ENCODE data around the gene ZSCAN29.
"Not testable (repeated sequence)": the region's sequence is repeated elsewhere in the genome, so short reads cannot be mapped to it uniquely, and the experiment has no call there.

ZSCAN29 gene

DNA sequence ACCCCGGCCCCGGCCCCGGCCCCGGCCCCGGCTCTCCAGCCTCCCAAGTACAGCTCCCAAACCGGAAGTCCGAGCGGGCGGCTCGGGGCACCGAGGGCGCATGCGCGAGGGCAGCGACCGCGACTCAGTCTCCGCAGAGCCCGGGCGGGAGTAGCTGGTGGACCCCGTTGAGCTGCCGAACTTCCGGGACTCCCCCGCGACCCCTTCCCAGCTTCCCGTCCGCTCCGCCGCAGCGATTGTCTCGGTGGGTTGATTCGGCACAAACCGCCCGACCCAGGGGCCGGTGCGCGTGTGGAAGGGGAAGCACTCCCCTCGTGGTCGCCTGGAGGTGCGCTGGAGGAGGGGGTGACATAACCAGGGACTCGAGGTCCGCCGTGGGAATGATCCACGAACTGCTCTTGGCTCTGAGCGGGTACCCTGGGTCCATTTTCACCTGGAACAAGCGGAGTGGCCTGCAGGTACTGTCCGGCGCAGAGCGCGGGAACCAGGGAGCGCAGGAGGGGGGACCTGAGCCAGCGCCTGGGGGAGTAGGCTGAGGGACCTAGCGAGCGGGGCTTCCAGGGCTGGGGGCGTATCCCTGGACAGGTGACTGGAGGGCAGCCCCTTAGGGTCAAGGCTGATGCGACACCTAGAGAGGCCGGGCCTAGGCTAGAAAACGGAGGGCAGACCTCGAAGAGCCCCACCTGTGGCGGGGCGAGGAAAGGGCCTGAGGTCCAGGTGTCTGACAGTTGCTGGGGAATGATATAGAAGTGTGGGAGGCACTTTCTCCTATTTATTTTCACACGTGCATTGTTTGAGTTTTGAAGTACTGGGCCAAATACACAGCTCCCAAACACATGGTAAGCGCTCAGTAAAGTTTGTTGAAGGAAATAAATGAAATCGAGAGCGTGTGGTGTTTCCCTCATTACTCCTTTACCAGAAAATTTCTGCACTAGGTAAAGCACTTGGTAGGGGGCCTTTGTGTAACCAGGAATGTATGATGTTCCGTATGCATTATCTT, at the start of gene ZSCAN29, which contains the start of gene TUBGCP4:
Gene ZSCAN29, minus strand, starts transcription at position 69 of the 1,000 bp plus-strand sequence. CDS start 1,130 bp downstream, outside the sequence.
Gene TUBGCP4, plus strand, starts transcription at position 127 of the 1,000 bp plus-strand sequence. Its CDS starts 254 bp downstream, at position 381.
- peak; percentile 76 for DNase-seq

DNA sequence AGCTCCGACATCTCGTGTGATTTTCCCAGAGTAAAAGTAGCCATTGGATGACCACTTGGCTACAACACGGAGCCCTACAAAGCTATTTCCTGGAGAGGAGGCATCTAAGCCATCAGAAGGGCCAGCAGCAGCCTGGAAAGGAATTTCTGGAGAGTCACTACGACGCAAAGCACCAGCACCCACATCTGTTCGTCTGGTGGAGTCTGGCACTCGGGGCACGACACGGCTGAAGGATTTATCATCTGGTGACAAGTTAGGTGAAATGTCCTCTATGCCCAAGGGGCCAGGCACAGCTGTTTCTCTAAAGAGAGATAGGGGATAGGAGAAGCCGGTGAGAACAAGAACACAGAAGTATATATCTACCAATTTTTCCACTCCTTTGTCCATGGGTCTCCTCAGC, 49.6 kb upstream of the ZSCAN29 start:
- no peak for DNase-seq

DNA sequence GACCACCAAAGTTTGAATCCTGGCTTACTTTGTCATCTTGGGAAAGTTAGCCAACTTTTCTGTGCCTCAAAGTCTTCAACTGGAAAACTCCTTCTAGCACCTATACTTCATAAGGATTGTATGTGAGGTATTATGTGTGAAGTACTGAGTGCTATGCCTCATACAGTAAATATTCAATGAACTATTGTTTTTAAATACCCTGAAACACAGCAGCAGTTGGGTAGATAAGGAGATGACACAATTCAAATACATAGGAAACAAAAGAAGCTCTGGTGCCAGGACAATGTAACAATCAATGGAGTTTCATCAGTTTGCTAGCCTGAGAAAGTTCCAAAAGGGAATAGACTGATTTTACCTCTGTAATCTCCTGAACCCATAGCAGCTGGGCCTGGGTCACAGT, 43.4 kb upstream of the ZSCAN29 start:
- no peak for DNase-seq

DNA sequence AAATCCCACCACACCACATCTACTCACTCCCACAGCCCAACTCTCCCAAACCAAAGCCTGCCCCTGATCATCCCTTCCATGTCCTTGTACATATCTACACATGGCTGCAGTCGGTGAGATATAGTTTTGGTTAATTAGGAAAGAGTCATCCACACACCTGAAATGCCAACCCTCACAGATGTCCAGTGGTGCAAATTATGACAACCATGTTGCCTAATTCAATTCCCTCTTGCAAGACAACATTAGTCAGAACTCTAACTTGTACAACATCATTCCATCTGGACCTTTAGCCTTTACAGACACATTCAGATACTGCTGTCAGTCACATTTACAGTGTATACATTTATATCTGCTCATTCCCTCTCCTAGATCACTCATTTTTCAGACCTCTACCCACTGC, 41.3 kb upstream of the ZSCAN29 start:
- DNase-seq: no peak

DNA sequence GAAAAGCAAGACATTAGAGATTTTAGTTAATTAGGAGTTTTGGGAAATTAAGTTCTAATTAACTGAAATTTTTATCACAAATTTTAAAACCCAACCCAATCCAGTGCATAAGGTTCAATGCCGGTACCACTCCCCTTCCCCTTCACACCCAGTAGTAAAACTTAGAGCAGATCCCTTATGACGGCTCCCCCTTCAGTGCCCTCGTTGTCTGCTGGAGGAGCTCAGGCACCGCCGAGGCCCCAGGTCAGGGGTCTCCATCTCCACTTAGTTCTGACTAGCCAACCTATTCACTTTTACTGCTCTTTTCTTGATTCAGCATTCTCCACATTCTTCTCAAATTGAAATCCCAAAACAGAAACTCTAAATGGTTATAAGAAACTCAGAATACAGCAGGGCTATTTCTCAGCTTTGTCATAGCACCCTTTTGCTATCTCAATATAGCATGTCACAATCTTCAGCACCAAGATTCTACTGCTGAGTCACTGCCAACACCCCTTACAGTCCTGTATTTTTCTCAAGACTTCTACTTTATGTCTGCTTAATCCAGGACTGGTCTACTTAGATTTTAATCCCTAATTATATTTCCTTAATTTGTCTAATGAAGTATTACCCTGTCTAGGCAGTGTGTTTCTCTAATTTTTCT, 39.9 kb upstream of the ZSCAN29 start:
- no peak for DNase-seq

DNA sequence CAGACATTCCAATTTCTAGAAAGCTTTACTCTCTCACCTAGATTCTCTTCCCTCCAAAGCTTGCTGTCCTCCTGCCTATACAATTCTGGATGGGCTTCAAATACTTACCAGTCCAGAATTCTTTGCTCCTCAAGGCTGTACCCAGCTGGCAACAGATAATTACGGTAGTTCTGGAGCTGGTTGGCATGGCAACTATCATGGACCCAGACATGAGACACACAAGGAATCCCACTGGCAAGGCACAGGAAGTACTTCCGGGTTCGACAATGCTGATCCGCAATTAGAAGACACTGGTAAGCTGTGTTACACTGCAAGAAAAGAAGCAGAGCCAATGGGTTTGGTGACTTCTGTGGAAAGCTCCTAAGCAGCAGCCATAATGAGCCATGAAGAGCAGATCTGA, 37.9 kb upstream of the ZSCAN29 start:
- DNase-seq: no peak

DNA sequence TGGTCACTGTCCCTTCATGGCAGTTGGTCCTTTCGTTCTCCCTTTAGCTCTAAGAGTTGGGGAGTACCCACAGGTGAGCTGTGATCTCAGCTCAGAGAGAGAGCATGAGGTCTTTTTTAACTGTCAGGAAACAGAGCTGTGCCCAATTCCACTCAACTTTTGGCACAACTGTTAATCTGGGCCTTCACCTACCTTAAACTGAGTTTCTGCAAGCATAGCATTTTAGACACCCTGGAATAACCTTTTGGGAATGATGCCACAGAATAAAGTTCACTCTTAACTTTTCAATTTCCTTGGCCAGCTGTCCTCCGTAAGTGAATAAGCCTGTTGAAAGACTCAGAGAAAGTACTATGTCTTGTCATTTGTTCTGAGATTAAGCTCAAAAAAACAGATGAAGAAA, 36.0 kb upstream of the ZSCAN29 start:
- DNase-seq: no peak

DNA sequence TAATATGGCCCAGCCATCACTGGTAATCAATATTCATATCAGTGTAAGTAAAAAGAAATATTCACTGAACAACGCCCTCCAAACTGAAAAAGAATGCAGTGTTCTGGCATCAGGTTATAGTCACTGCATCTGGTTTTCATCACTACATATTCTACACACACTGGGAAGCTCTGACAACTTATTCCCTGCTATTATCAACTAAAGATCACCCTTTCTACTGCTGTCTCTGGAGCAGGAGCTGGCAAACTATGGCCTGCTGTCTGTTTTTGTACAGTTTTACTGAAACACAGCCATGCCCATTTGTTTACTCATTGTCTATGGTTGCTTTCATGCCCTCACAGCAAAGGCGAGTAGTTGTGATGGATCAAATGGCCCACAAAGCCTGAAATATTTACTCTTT, 35.3 kb upstream of the ZSCAN29 start:
- DNase-seq: no peak

DNA sequence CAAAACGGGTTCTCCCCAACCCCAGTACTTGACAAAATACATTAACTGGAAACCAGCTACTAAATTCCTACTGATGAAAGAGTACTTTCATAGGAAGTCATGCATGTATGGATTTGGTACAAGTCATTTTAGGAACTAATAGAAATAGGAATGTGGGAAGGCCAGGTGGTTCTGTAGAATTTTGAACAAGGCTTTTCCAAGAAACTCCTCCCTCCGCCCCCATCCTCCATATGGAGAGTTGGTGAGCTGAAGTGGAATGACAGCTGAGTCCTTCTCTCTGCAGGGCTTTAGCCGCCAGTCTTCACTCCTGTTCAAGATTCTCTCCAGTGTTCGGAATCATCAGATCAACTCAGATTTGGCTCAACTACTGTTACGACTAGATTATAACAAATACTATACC, 33.3 kb upstream of the ZSCAN29 start:
- DNase-seq: no peak

DNA sequence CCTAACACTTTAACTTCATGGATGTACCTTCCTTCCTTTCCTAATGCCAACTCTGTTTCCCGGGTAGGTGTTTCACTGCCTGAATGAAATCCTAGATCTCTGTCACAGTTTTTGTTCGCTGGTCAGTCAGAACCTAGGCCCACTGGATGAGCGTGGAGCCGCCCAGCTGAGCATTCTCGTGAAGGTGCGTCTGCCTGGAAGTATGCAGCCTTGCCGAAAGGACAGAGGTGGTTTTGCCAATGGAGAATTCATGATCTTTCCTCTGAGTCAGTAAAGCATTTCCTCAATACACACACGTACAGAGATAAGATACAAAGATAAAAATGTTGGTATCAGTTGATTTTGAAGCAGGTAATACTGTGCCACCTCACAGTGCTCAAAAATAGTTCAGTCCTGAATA, 32.8 kb upstream of the ZSCAN29 start:
- DNase-seq: no peak

DNA sequence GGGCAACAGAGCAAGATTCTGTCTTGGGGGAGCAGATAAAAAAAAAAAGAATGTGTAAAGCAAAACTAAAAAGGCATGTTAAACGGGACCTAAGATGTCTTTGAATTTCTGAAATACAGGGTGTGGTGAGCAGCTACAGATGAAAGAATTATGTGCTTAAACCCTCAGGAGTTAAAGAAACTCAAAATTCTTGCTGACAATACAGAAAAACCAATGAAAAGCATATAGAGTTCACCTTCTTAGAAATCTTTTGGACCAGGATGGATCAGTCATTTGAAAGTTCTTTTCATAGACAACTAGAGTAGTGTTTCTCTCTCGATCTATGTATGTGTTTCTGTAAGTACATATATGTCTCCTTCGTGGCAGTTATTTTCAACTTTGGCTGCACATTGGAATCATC, 31.4 kb upstream of the ZSCAN29 start:
- no peak for DNase-seq

DNA sequence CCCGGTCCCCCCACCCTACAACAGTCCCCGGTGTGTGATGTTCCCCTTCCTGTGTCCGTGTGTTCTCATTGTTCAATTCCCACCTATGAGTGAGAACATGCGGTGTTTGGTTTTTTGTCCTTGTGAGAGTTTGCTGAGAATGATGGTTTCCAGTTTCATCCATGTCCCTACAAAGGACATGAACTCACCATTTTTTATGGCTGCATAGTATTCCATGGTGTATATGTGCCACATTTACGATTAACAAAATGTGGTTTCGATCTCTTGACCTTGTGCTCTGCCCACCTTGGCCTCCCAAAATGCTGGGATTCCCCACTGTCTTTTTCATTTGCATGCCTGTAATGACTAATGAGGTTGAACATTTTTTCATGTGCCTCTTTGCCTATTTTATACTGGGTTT, 22.7 kb upstream of the ZSCAN29 start:
- not testable (repeated sequence) for DNase-seq

DNA sequence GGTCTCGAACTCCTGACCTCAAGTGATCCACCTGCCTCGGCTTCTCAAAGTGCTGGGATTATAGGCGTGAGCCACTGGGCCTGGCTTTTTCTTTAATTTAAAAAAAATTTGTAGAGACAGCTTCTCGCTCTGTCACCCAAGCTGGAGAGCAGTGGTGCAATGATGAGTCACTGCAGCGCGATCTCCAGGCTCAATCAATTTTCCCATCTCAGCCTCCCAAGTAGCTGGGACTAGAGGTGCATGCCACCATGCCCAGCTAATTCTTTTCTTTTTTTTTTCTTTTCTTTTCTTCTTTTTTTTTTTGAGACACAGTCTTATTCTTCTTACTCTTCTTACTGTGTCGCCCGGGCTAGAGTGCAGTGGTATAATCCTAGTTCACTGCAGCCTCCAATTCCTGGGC, 19.9 kb upstream of the ZSCAN29 start:
- peak; percentile 18 for DNase-seq

DNA sequence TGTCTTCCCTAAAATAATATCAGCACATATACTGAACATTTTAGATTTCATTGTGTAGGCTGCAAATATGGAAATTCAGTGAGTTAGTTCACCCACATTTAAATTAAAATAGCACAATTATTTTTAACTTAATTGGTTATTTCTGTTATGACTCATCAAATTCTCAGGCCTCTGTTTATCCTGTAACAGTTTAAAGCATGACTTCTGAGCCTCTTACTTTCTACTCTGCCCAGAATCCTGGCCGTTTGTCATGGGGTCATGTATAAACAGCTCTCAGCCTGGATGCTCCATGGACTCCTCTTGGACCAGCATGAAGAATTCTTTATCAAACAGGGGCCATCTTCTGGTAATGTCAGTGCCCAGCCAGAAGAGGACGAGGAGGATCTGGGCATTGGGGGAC, 12.2 kb upstream of the ZSCAN29 start:
- DNase-seq: no peak

DNA sequence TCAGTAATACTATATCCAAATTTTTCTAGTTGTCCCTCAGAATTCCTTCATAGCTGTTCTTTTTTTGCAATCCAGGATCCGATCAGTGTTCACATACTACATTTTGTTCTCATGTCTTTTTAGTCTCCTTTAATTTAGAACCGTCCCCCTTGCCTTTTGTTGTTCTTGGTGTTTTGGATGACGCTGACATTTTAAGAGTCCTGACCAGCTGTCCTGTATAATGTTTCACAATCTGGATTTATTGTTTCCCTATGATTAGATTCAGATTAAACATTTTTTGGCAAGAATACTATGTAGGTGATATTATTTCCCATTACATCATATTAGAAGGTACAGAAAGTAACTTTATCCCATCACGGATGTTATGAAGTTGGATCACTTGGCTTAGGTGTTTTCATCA, 11.5 kb upstream of the ZSCAN29 start:
- DNase-seq: no peak

DNA sequence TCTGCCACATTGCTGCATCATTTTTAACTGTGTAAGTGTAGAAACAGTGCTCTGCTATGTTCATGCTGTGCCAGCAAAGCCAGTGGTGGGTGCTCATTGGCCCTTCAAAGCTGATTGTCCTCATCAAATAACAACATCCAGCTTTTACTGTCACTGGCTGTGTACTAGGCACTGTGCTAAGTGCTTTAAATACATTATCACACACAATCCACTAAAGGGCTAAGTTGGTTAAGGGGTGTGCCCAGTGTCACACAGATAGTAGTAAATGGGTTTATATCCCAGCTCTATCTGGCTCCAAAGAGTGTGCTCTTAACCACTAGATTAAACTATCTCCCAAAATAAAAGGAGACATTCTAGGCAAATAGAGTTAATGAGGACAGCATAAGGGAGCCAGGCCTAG, 7.8 kb upstream of the ZSCAN29 start:
- no peak for DNase-seq

DNA sequence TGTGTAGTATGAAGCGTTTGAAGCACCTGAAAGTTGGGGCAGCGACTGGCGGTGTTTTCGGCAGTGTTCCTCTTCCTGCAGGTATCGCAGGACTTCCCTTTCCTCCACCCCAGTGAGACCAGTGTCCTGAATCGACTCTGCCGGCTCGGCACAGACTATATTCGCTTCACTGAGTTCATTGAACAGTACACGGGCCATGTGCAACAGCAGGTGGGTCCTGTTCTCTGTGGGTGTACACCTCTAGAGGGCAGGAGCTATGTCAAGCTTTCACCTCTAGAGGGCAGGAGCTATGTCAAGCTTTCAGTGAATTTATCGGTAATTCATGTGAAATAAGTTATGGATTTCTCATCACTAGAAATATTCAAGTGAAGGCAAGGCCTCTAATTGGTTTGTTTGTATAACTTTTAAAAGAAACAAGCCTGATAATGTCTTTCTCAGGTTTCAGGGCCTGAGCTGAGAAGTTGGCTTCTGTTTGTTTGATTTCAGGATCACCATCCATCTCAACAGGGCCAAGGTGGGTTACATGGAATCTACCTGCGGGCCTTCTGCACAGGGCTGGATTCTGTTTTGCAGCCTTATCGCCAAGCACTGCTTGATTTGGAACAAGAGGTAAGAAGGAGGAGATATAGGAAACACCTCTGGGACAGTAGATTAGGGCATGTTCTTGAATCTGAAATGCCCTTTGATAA, 5.3 kb upstream of the ZSCAN29 start:
- peak; percentile 26 for DNase-seq

DNA sequence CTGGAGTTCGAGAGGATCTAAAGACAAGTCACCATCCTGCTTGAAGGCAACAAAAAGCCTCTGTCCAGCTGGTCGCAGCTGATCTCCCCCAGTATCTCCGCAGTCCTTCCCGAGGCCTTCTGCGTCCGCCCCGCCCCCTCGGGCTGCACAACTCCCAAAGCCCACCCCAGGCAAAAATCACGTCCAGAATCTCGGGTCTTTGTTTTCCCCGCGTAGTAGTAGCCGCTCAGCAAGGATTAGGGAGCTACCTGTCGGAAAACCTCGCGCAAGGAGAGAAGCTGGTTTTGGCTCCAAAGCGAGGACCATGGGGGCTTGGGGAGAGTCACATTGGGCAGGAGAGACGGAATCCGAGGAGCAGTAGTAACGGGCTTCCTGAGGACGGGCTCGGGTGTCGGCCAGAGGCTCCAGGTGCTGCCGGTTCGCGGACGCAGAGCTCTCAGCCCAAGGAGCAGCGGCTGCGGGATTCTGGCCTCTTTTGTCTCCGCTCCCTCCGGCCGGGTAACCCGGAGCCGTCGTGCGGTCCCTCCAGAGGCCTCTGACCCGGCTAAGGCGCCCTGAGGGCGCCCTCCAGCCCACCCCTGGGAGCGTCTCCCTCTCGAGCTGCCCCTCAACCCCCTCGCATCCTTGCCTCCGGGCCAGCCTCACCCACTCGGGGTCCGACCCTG, 401 bp downstream of the ZSCAN29 start:
- no peak for DNase-seq

DNA sequence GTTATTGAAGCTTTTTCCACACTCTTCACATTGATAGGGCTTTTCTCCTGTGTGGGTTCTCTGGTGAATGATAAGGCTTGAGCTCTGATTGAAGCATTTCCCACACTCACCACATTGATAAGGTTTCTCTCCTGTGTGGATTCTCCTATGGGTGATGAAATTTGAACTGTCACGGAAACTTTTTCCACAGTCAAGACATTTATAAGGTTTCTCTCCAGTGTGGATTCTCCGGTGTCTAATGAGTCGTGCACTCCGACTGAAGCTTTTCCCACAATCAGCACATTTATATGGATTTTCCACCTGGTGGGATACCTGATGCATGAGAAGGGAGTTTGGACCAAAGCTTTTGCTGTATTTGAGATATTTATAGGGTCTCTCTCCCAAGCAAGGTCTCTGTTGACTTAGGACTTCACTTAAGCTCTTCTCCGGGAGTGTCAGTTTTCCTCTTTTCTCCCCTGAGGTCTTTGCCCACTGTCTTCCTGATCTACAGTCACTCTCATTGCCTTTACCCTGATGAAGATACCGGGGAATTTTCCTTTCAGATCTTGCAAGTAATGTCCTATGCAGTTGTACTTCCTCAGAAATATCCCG, 9.4 kb downstream of the ZSCAN29 start:
- peak; percentile 5 for DNase-seq

DNA sequence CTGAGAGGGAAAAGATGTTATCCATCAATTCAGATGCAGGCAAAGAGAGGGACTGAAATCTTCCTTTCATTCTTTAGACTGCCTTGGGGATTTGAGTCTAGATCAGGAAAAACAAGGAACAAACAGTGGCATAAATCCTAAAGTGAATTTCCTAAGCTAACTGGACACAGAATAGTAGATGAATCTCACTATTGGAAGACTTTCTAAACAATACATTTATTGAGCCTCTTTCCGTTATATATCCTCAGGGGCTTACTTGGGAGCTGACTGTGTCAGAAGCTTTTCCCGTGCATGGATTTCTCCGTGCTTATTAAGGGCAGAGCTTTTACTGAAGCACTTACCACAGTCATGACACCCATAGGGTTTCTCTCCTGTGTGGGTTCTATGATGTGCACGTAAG, 10.0 kb downstream of the ZSCAN29 start:
- no peak for DNase-seq

DNA sequence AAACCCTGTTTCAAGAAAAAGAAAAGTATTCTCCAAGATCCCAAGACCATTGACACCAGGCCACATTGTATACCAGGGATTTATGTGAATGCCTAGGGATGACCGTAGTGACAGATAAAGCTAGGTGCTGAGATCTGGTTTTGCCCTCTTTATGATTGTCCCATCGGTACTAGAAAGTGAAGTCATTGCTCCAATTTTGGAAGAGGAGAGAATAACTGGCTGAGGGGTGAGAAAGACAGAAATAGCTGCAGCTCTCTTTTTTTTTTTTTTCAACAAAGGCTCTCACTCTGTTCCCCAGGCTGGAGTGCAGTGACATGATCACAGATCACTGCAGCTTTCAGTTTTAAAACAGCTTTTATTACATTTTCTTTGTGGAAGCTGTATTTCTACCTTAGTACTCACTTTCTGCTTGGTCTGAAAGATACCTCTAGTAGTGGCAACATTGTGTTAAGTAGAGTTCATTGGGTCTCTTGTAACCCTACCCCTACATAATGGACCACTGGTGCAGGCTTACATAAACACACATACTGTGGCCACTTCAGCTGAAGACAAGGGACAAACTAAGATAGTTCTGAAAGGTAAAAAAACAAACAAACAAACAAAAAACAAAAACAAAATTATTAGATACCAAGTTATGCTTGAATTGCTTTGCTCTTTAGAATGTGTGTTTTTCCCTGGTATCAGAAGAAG, 18.0 kb downstream of the ZSCAN29 start:
- no peak for DNase-seq

DNA sequence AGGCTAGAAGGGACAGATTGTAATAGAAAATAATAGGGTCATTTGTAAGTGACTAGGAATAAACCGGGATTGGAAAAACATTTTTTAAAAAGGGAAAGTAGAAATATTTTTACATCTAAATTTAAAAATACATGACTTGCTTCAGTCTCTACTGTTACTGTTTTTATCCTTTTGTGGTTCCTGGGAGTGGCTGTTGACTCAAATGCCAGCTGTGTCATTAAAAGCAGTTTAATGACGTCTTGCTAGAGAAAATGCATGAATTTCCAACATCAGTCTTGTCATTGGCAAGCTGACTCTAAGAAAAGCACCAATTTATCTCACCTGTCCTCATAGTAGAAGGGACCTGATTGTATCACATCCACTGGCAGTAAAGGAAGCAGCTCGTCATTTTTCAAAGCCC, 23.7 kb downstream of the ZSCAN29 start:
- DNase-seq: no peak

All from fibroblast of skin of right quadriceps (primary cell).